CD4-positive, alpha-beta T cell treated with Interleukin-6 for 4 hours (primary cell): ENCODE measurements around the gene FLT3.
"Not testable (repeated sequence)": the region's sequence is repeated elsewhere in the genome, so short reads cannot be mapped to it uniquely, and the experiment has no call there.

Experiments used
- DNase-seq: peaks from one replicate; pipeline ENCODE4 v3.0.0-alpha.2; 2020; ENCODE audit warnings: mixed read lengths

The FLT3 gene

DNA sequence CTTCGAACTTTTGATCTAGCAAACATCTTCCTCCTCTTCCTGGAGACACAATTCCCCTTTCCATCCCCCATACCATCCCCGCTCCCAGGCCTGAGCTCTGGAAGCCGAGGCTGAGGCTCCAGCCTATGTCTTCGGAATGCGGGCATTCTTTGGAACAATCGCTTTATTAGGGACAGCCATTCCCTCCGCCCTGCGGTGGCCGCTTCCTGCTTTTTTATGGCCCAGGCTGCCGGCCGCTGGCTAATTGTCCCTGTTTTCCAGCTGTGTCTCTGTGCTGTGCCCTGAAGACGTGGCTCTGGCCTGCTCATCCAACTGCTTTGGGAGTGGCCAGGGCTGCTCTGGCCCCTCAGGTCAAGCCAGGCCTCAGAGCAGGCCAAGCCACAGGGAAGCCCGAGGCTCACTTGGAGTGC is 129.1 kb downstream of the FLT3 start:
- no peak for DNase-seq

GRCh38 chr13:27970382-27971235 is 129.8 kb downstream of the FLT3 start:
- no peak for DNase-seq

GRCh38 chr13:27969866-27970229 is 130.5 kb downstream of the FLT3 start:
- no peak for DNase-seq

GRCh38 chr13:27969082-27969865 is 131.1 kb downstream of the FLT3 start, which contains the start of gene CDX2:
TSS of gene CDX2 (minus strand) at chr13:27969315. CDS start at chr13:27969006, 309 bp downstream.
- no peak for DNase-seq

DNA sequence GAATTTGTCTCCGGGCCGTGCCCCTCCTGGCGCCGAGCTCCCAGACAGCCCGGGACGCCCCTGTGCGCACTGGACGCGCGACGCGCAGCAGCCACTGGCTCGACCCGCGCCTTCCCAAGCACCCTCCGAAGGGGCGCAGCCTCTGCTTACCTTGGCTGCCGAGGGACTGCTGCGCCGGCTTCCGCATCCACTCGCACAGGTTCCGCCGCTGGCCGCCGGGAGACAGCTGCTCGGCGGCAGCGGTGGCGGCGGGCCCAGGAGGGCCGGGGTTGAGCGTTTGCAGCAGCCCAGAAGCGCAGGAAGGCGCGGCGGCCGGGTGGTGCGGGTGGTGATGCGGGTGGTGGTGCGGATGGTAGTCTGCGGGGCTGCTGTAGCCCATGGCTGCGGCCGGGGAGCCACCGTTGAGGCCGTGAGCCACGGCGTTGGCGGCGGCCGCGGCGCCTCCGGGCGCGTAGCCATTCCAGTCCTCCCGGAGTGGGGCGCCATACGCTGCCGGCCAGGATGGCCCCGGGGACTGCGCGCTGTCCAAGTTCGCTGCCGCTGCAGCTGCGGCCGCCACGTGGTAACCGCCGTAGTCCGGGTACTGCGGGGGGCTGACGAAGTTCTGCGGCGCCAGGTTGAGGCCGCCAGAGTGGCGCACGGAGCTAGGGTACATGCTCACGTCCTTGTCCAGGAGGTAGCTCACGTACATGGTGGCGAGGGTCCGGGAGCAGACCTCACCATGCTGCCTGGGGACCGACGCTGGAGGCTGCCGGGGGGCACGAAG is 131.9 kb downstream of the FLT3 start:
- DNase-seq = no peak

DNA sequence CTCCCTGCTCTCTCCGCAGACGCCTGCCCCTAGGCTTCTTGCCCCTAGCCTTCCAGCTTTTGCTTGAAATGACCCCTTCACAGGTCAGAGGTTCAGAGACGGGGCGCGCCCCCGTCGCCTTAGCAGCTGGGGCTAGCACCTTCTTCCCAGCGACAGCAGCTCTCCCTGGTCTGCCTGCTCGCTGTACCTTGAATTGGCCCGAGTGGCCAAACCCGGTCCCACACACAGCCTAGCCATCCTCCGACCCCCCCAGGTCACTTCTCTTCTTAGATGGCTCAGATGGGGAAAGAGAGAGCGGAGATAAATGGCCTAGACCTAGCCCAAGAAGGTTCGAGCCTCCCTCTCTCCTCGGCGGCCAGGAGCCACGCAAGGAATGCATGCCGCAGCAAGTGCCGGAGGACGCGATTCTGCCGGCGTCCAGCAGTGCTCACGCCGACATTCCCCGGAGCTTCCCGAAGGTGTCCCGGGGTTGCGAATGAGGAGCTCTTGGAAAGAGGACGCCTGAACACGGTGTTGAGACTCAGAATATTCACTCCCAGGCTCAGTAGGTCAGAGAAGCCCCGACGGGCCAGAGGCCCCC is 132.6 kb downstream of the FLT3 start:
- no peak for DNase-seq

- no peak for DNase-seq
These were observed 133.1 kb downstream of the FLT3 start for GRCh38 chr13:27967203-27967735.

DNA sequence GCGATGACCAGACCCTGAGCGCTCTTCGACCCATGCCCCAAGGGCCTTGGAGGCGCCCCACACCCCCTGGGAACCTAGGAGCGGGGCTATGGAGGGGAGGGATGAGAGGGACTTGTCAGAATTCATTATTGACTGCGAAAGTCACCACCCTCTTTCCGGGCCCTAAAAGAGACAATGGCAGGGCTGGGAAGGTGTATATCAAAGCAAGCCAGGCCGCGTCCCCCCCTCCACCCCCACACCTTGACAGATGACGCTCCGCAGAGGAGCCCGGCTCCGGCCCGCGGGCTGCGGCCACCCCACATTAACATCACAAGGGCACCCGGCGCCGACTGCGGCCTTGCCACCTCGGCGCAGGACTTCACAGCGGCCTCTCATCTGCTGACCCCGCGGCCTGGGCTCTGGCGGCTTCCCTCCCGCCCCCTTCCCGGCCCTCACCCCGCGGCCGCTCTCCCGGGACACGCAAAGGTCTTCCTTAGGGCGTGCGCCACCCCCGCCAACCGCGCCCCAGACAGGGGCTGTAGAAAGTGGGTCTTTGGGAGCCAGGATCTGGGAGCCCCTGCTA is 133.7 kb downstream of the FLT3 start:
- DNase-seq = no peak

DNA sequence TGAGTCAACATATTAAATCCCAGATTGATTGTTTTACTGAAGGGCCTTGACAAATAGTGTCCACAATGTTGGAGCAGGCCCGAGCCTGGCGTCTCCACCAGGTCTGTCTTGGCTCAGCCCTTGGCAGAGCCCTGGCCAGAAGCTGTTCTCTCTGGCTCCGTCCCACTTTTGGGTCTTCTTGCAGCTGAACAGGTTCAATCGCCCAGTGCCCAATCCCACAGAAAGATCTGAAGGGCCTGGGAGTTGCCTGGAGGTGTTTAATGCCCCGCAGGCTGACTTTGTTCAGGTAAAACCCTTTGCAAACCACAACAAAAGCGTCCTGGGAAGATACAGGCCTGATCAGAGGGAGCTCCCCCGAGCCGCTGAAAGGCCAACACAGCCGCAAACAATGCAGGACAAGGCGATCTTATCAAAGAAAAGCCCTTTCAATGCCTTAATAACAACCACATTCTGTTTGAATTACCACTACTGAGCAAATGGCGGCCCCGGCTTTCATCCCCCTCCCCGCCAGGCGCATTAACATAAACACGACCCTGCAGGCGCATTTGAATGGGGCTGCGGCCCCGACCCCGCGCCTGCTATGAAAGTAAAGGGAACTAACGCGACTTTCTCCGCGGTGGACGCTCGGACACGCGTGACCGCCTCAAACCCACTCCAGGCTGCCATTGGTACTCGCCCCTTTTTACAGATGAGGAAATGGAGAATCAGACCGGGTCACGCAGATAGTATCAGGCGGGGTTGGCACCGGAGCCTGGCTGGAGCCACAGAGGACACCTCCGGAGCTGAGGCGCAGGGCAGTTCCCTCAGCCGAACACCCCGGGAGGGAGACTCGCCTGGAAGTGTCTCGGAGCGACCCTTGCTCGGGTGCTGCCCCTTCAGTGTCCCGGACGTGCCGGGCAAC is 134.4 kb downstream of the FLT3 start:
- no peak for DNase-seq

DNA sequence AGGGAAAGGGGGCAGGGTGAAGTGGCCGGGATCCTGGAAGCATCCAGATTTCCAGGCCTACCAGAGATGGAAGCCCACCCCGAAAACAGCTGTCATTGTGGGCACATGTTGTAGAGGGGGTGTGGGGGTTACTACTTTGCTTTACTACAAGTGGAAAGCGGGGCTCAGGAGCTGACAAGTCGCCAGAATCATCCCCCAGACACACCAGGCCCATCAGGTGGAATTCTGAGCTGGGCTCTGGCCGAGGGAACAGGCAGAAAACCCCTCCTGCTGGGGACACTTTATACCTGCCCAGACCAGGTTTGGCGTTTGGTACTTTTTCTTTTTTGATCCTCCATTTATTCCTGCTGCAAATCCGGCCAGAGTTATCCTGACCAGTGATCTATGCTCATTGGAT is 135.0 kb downstream of the FLT3 start:
- DNase-seq = no peak

GRCh38 chr13:27964741-27965323 is 135.5 kb downstream of the FLT3 start:
- DNase-seq = no peak

DNA sequence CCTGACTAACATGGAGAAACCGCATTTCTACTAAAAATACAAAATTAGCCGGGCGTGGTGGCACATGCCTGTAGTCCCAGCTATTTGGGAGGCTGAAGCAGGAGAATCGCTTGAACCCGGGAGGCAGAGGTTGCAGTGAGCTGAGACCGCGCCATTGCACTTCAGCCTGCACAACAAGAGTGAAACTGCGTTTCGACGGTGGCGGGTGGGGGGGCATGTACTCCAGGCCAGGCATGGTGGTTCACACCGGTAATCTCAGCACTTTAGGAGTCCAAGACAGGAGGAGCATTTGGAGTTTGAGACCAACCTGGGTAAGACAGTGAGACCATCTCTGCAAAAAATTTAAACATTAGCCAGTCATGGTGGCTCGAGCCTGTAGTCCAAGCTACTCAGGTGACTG is 136.2 kb downstream of the FLT3 start:
- DNase-seq = not testable (repeated sequence)

GRCh38 chr13:27963491-27963890 is 136.9 kb downstream of the FLT3 start:
- no peak for DNase-seq

DNA sequence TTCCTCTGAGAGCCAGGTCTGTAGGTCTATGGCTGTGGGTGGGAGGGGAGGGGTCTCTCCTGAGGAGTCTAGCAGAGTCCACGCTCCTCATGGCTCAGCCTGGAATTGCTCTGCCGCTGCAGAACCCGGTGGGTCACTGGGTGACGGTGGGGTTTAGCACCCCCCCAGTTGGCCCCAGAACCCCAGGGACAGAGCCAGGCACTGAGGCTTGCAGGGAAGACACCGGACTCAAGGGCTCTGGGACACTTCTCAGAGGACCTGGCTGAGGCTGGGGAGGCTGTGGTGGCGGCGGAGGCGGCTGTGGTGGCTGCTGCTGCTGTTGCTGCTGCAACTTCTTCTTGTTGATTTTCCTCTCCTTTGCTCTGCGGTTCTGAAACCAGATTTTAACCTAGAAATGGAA is 137.4 kb downstream of the FLT3 start:
- no peak for DNase-seq

- no peak for DNase-seq
These were observed 138.1 kb downstream of the FLT3 start for GRCh38 chr13:27962128-27962841.

- DNase-seq = no peak
These were observed 138.9 kb downstream of the FLT3 start for GRCh38 chr13:27961227-27962085.

DNA sequence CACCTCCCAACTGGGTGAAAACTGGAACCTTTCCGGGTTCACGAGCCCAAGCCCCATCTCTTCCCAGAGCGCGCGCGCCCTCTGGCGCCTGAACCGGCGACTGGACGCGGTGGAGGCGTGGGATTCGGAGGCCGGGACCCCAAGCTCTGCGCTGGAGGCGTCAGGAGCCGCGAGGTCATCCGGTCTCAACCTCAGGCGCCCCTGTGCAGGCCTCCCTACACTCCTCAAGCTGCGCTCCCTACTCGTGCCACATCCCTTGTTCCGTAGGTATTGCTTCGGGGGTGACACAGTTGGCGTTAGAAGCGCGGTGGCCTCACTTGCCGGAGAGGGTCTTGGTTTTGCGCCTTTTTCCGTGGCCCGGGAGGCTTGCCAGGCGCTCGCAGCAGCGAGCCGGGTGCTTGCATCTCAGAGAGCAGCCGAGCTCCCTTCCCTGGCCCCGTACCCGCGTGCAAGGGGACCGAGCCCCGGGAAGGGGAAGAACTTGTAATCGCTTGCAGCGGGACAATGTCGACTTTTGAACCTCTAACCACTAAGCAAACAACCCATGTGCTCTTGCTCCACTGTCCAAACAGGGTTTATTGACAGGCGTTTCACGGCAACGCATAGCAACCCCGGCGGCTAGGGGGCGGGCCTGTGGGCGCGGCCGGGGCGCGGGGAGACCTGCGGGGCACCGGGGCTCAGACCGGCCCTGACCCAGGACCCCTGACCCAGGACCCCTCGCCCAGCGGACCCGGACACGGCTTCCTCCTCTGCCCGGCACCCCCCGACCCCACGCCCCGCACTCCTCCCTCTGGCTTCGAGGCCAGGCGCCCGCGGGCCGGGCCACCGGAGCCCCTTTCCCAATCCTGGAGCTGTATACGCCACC is 139.8 kb downstream of the FLT3 start:
- DNase-seq = peak; percentile 17

GRCh38 chr13:27959976-27960361 is 140.4 kb downstream of the FLT3 start:
- DNase-seq = no peak
